HCT116 (cell line): Measurements from ENCODE around the gene RND2. TPM values are rescaled to one million over a fixed set of nuclear protein-coding genes. Genes with fewer than 3 reads are reported as not detected.

Experiments used
- ATAC-seq: fragments of 200-7000 bp; cut with Tn5 transposase; 2 replicates; pipeline ENCODE4 v1.9.1; 2020; ENCODE audit warnings: mild to moderate bottlenecking, moderate library complexity
- BruUV-seq: library from RNA; stranded (reverse); fragments of 400-500 nt; replicated peaks from 2 replicates; lab custom pipeline; 2021; lab: Mats Ljungman, UMichigan
- CTCF ChIA-PET: fragments of 300-600 bp; sonication (Branson Sonifier 250); formaldehyde crosslinking; loops from one replicate; lab custom pipeline; 2021; ENCODE audit warnings: antibody characterized with exemption; lab: Charles Lee
- POLR2A ChIA-PET: fragments of 300-600, 350-600 bp; sonication (Branson Sonifier 250); formaldehyde crosslinking; loops from one replicate; lab custom pipeline; 2021; ENCODE audit warnings: antibody characterized with exemption; lab: Charles Lee
- RAD21 ChIA-PET, 2 experiments: fragments of 300-600 bp; sonication (Branson Sonifier 250); formaldehyde crosslinking; loops; one replicate each; lab custom pipeline; 2023; ENCODE audit warnings: low total read pairs in 2 of 2; ENCODE audit not compliant: uncharacterized antibody in 2 of 2, unreplicated experiment in 2 of 2, low non-redundant PET in 1 of 2; lab: Charles Lee
- DNase-seq: peaks from one replicate; pipeline ENCODE4 v3.0.0-alpha.2; 2010; ENCODE audit warnings: low read depth, low spot score
- H2AFZ ChIP-seq: fragments of 200-600 bp; shearing (Covaris generic), sonication (generic); 2 replicates; pipeline ENCODE4 v1.6.1; 2017; ENCODE audit warnings: low read depth, mixed run types, mixed read lengths, antibody characterized with exemption, low read length; ENCODE audit not compliant: poor library complexity, severe bottlenecking
- H3K27ac ChIP-seq: 2 replicates; pipeline ENCODE4 v1.5.1; 2012; ENCODE audit warnings: low read depth, low read length
- H3K27me3 ChIP-seq: fragments of 200-600 bp; sonication (generic); 2 replicates; pipeline ENCODE4 v1.6.1; 2016; ENCODE audit warnings: mixed run types, low read length, mixed read lengths; ENCODE audit not compliant: insufficient read depth
- H3K36me3 ChIP-seq, 2 experiments: fragments of 200-500 bp in 1 of 2; fragments of 200-600 bp in 1 of 2; sonication (Bioruptor generic) in 1 of 2; sonication (generic) in 1 of 2; 2 replicates each; pipeline versions ENCODE4 v1.5.1 to v1.6.1; 2014 to 2016; ENCODE audit warnings: low read length in 2 of 2, inconsistent platforms in 1 of 2, mixed read lengths in 1 of 2, mixed run types in 1 of 2; ENCODE audit not compliant: insufficient read depth in 2 of 2, control insufficient read depth in 1 of 2
- H3K4me1 ChIP-seq, 2 experiments: fragments of 200-600 bp in 1 of 2; sonication (generic) in 1 of 2; 2 replicates each; pipeline versions ENCODE4 v1.5.1 to v1.6.1; 2012 to 2017; ENCODE audit warnings: low read length in 2 of 2, inconsistent platforms in 1 of 2, mild to moderate bottlenecking in 1 of 2, mixed read lengths in 1 of 2, mixed run types in 1 of 2, moderate library complexity in 1 of 2; ENCODE audit not compliant: insufficient read depth in 2 of 2, control insufficient read depth in 1 of 2
- H3K4me2 ChIP-seq: fragments of 200-600 bp; sonication (generic); 2 replicates; pipeline ENCODE4 v1.6.1; 2017; ENCODE audit warnings: mixed run types, low read length, mixed read lengths
- H3K4me3 ChIP-seq, 2 experiments: fragments of 200-600 bp in 1 of 2; sonication (generic) in 1 of 2; replicated peaks in 1 of 2; 2 replicates each; pipeline ENCODE4 v1.5.1; 2011 to 2016; ENCODE audit warnings: low read length in 2 of 2, control low read depth in 1 of 2, low read depth in 1 of 2, mild to moderate bottlenecking in 1 of 2, mixed read lengths in 1 of 2, mixed run types in 1 of 2
- H3K79me2 ChIP-seq: fragments of 200-600 bp; sonication (generic); 2 replicates; pipeline ENCODE4 v1.6.1; 2017; ENCODE audit warnings: mild to moderate bottlenecking, mixed run types, low read length, moderate library complexity, mixed read lengths; ENCODE audit not compliant: insufficient read depth
- H3K9ac ChIP-seq: fragments of 200-600 bp; sonication (generic); 2 replicates; pipeline ENCODE4 v1.6.1; 2016; ENCODE audit warnings: low read length, mixed read lengths
- H3K9me2 ChIP-seq: fragments of 200-600 bp; sonication (generic), shearing (Covaris generic); 2 replicates; pipeline ENCODE4 v1.6.1; 2017; ENCODE audit warnings: mixed run types, mild to moderate bottlenecking, moderate library complexity; ENCODE audit not compliant: insufficient read depth
- H3K9me3 ChIP-seq, 2 experiments: fragments of 200-500 bp in 1 of 2; fragments of 200-600 bp in 1 of 2; sonication (Bioruptor generic) in 1 of 2; sonication (generic) in 1 of 2; 2 replicates each; pipeline ENCODE4 v1.6.1; 2014 to 2017; ENCODE audit warnings: low read length in 2 of 2, mixed read lengths in 2 of 2, inconsistent platforms in 1 of 2, low read depth in 1 of 2, mild to moderate bottlenecking in 1 of 2, mixed run types in 1 of 2, moderate library complexity in 1 of 2; ENCODE audit not compliant: control insufficient read depth in 1 of 2, insufficient read depth in 1 of 2
- H4K20me1 ChIP-seq: fragments of 200-600 bp; sonication (generic), shearing (Covaris generic); 2 replicates; pipeline ENCODE4 v1.6.1; 2017; ENCODE audit warnings: mixed run types, mild to moderate bottlenecking, moderate library complexity; ENCODE audit not compliant: insufficient read depth
- CBX3 ChIP-seq: IDR thresholded peaks from 2 replicates; pipeline ENCODE4 v1.6.1; 2012; ENCODE audit warnings: low read depth
- CEBPB ChIP-seq: IDR thresholded peaks from 2 replicates; pipeline ENCODE4 v1.6.1; 2012; ENCODE audit warnings: low read depth
- EGR1 ChIP-seq: IDR thresholded peaks from 2 replicates; pipeline ENCODE4 v1.6.1; 2012; ENCODE audit warnings: low read depth
- ELF1 ChIP-seq: IDR thresholded peaks from 2 replicates; pipeline ENCODE4 v1.6.1; 2012; ENCODE audit warnings: low read depth, borderline replicate concordance
- EZH2 ChIP-seq: fragments of 200-600 bp; sonication (generic); IDR thresholded peaks from 2 replicates; pipeline ENCODE4 v1.6.1; 2017; ENCODE audit warnings: antibody characterized with exemption, mixed run types
- EZH2phosphoT487 ChIP-seq: fragments of 200-600 bp; IDR thresholded peaks from 2 replicates; pipeline ENCODE4 v1.6.1; 2018; ENCODE audit warnings: antibody characterized with exemption, borderline replicate concordance
- FOSL1 ChIP-seq: IDR thresholded peaks from 2 replicates; pipeline ENCODE4 v1.6.1; 2012; ENCODE audit warnings: low read depth
- JUND ChIP-seq: IDR thresholded peaks from 2 replicates; pipeline ENCODE4 v1.6.1; 2012
- MAX ChIP-seq: IDR thresholded peaks from 2 replicates; pipeline ENCODE4 v1.6.1; 2012
- POLR2A ChIP-seq: IDR thresholded peaks from 2 replicates; pipeline ENCODE4 v1.7.0; 2011; ENCODE audit warnings: borderline replicate concordance; ENCODE audit not compliant: insufficient read depth, insufficient read length; ENCODE audit errors: extremely low read depth
- POLR2AphosphoS5 ChIP-seq: IDR thresholded peaks from 2 replicates; pipeline ENCODE4 v1.6.1; 2011; ENCODE audit warnings: mild to moderate bottlenecking, low read depth, low read length, moderate library complexity
- REST ChIP-seq: IDR thresholded peaks from 2 replicates; pipeline ENCODE4 v1.6.1; 2012; ENCODE audit warnings: low read depth
- SIN3A ChIP-seq: IDR thresholded peaks from 2 replicates; pipeline ENCODE4 v1.6.1; 2012; ENCODE audit warnings: low read depth
- SP1 ChIP-seq: IDR thresholded peaks from 2 replicates; pipeline ENCODE4 v1.6.1; 2012; ENCODE audit warnings: low read depth
- SRF ChIP-seq: IDR thresholded peaks from 2 replicates; pipeline ENCODE4 v1.6.1; 2012; ENCODE audit warnings: low read depth
- TCF7L2 ChIP-seq: IDR thresholded peaks from 2 replicates; pipeline ENCODE4 v1.7.0; 2011; ENCODE audit warnings: borderline replicate concordance, inconsistent platforms; ENCODE audit not compliant: insufficient read depth, insufficient read length; ENCODE audit errors: extremely low read depth
- YY1 ChIP-seq: IDR thresholded peaks from 2 replicates; pipeline ENCODE4 v1.6.1; 2011; ENCODE audit warnings: low read length, low read depth, moderate library complexity, mild to moderate bottlenecking; ENCODE audit not compliant: insufficient replicate concordance; ENCODE audit errors: extremely low read depth
- ZBTB33 ChIP-seq: IDR thresholded peaks from 2 replicates; pipeline ENCODE4 v1.6.1; 2011; ENCODE audit warnings: mild to moderate bottlenecking, low read length, moderate library complexity; ENCODE audit not compliant: insufficient replicate concordance; ENCODE audit errors: extremely low read depth
- ZFX ChIP-seq: fragments of 450-650 bp; IDR thresholded peaks from 2 replicates; pipeline ENCODE4 v1.6.1; 2017
- ZNF274 ChIP-seq: fragments of 200-500 bp; sonication (Bioruptor generic); IDR thresholded peaks from 2 replicates; pipeline ENCODE4 v1.6.1; 2014; ENCODE audit warnings: mild to moderate bottlenecking, low read depth, low read length, inconsistent platforms
- intact Hi-C: fragments of 100-400 bp; cut with micrococcal nuclease; formaldehyde crosslinking; loops from 2 replicates; pipeline ENCODE4 v1.10.0; 2022
- total RNA-seq: library from RNA; stranded (reverse); gene quantifications from one replicate; pipeline ENCODE4 v1.2.1, GENCODE V29; 2021; ENCODE audit not compliant: unreplicated experiment

The RND2 gene
- total RNA-seq, 1 experiment from 2014 or later, result 0.66 TPM

GRCh38 chr17:43033948-43034881 is 9.2 kb downstream of the RND2 start:
- no peak overlapping the region for H2AFZ ChIP-seq
- BruUV-seq, result no TSS peak

More at GRCh38 chr17:43033948-43034881, 9.2 kb downstream of the RND2 start:
- Histone ChIP-seq H3K4me3 (no peak overlapping the region), H3K27me3 (no peaks in the 10 kb centered on the region), H4K20me1 (no peaks in the 10 kb centered on the region), H3K4me2 (no peak overlapping the region), H3K9me3 (no peaks in the 10 kb centered on the region), H3K36me3 (no peaks in the 10 kb centered on the region), H3K27ac (no peak overlapping the region), H3K9ac (no peak overlapping the region), H3K4me1 (no peaks in the 10 kb centered on the region), H3K79me2 (no peaks in the 10 kb centered on the region), H3K9me2 (no peaks in the 10 kb centered on the region)
- no peak for DNase-seq
- CTCF ChIA-PET, result no interaction called here
- RAD21 ChIA-PET, result no interaction called here
- ATAC-seq, result no peak
- TF ChIP-seq SRF (no peak), EZH2 (no peak), POLR2A (no peak), CEBPB (no peak), YY1 (no peak), CBX3 (no peak), EZH2phosphoT487 (no peak), EGR1 (no peak), JUND (no peak), SP1 (no peak), FOSL1 (no peak), ZBTB33 (no peak), TCF7L2 (no peak), REST (no peak), ZNF274 (no peak), MAX (no peak), POLR2AphosphoS5 (no peak), SIN3A (no peak), ZFX (no peak), ELF1 (no peak)
- POLR2A ChIA-PET, result no interaction called here
- intact Hi-C loops, result no loop called here
